Measurements from ENCODE around the gene APOBEC3F. TPM values are rescaled to one million over a fixed set of nuclear protein-coding genes. Genes with fewer than 3 reads are reported as not detected.
"Not testable (repeated sequence)": the region's sequence is repeated elsewhere in the genome, so short reads cannot be mapped to it uniquely, and the experiment has no call there.

APOBEC3F gene
- total and polyA plus RNA-seq, 12 donors, result 1.3 to 11.6 (median 5.1) TPM

GRCh38 chr22:39013942-39014722, 26.5 kb upstream of the APOBEC3F start, which contains the start of gene APOBEC3C:
Gene APOBEC3C (plus strand): TSS chr22:39014257. CDS start chr22:39014363, 106 bp downstream.
- 5% methylated on average over 18 of the region's 18 CpGs for WGBS, 2 donors

GRCh38 chr22:39014723-39015121, 25.9 kb upstream of the APOBEC3F start:
- peak overlapping the region; percentile 41 to 72 (median 61) for H3K4me3 ChIP-seq
- peaks cover 0 to 27% (median 15%) of the 10 kb centered on the region in 9 donors for H3K4me1 ChIP-seq
- ATAC-seq, result peak in 2 of 8 donors; percentile 7 to 11
- H3K27ac ChIP-seq, result peak overlapping the region; percentile 58 to 95 (median 82)
- not testable (repeated sequence) for DNase-seq, H3K27me3 ChIP-seq, H3K9me3 ChIP-seq
- WGBS, 2 donors, result 52 to 61% methylated on average over 6 of the region's 6 CpGs
- peaks cover 0 to 11% (median 0%) of the 10 kb centered on the region in 9 donors for H3K36me3 ChIP-seq
- intact Hi-C loops (cut with DNase I), result loop anchor here in 1 of 10 donors (10.0 kb wide), 1 partner anchor 100 kb away; no protein-coding TSS in a partner anchor

More at GRCh38 chr22:39013942-39014722, 26.5 kb upstream of the APOBEC3F start, which contains the start of gene APOBEC3C:
- H3K27ac ChIP-seq, result peak within 1 kb of the TSS; percentile 58 to 95 (median 82)
- peak within 1 kb of the TSS; percentile 41 to 72 (median 61) for H3K4me3 ChIP-seq
- H3K4me1 ChIP-seq, result peaks cover 0 to 27% (median 14%) of the 10 kb centered on the region in 9 donors
- H3K27me3 ChIP-seq, result no peaks in the 10 kb centered on the region
- intact Hi-C loops (cut with DNase I), result loop anchor here in 1 of 10 donors (10.0 kb wide), 1 partner anchor 101 kb away; no protein-coding TSS in a partner anchor
- DNase-seq (peak; percentile 65 to 79), ATAC-seq (peak; percentile 91 to 97 (median 96))
- TF ChIP-seq, protein P1, sequence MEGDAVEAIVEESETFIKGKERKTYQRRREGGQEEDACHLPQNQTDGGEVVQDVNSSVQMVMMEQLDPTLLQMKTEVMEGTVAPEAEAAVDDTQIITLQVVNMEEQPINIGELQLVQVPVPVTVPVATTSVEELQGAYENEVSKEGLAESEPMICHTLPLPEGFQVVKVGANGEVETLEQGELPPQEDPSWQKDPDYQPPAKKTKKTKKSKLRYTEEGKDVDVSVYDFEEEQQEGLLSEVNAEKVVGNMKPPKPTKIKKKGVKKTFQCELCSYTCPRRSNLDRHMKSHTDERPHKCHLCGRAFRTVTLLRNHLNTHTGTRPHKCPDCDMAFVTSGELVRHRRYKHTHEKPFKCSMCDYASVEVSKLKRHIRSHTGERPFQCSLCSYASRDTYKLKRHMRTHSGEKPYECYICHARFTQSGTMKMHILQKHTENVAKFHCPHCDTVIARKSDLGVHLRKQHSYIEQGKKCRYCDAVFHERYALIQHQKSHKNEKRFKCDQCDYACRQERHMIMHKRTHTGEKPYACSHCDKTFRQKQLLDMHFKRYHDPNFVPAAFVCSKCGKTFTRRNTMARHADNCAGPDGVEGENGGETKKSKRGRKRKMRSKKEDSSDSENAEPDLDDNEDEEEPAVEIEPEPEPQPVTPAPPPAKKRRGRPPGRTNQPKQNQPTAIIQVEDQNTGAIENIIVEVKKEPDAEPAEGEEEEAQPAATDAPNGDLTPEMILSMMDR (IDR thresholded peaks at IDR 0.05), result no peak
- peaks cover 0 to 11% (median 0%) of the 10 kb centered on the region in 9 donors for H3K36me3 ChIP-seq
- no peaks in the 10 kb centered on the region for H3K9me3 ChIP-seq

DNA sequence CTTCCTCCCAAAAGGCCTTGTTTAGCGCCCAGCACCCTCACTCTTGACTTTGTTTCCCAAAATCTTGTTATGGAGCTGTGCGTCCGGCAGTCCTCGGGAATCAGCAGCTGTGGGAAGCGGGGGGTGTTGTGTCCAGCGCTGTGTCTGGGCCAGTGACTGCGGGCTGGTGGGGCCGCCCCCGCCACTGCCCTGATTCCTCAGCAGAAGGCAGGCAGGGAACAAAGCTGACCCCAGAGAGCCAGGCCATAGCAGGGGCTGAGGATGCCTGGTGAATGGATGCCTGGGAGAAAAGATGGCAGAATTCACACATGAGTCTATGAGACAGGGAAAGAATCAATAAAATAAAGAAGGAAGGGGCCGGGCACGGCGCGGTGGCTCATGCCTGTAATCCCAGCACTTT, 24.1 kb upstream of the APOBEC3F start:
- H3K27ac ChIP-seq, result no peak overlapping the region
- H3K27me3 ChIP-seq, result no peaks in the 10 kb centered on the region
- TF ChIP-seq, protein P1 (IDR thresholded peaks at IDR 0.05), result no peak
- H3K36me3 ChIP-seq, result peaks cover 0 to 11% (median 0%) of the 10 kb centered on the region in 9 donors
- H3K4me3 ChIP-seq, result no peak overlapping the region
- intact Hi-C loops (cut with DNase I), result loop anchor here in 1 of 10 donors (10.0 kb wide), 1 partner anchor 98 kb away; no protein-coding TSS in a partner anchor
- DNase-seq, result no peak
- peaks cover 0 to 37% (median 28%) of the 10 kb centered on the region in 9 donors for H3K4me1 ChIP-seq
- ATAC-seq, result no peak
- WGBS, 2 donors, result 98% methylated on average over 13 of the region's 13 CpGs
- H3K9me3 ChIP-seq, result no peaks in the 10 kb centered on the region

DNA sequence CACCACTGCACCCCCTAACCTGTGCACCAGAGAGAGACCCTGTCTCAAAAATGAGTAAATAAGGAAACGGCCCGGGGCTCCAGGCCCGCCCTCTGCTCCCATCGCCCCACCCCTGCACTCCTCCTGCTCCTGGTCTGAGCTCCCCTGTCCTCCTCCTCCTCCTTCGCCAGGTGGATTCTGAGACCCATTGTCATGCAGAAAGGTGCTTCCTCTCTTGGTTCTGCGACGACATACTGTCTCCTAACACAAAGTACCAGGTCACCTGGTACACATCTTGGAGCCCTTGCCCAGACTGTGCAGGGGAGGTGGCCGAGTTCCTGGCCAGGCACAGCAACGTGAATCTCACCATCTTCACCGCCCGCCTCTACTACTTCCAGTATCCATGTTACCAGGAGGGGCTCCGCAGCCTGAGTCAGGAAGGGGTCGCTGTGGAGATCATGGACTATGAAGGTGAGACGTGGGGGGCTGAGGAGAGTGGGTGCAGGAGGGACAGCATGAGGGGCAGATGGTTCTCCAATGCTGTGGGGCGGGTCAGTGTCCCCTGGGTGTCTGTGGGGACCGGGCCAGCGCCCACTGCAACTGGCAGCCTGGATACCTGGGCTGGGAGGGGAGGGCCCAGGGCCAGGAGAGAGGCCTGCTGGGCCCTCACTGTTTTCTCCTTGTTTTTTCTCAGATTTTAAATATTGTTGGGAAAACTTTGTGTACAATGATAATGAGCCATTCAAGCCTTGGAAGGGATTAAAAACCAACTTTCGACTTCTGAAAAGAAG, 22.9 kb upstream of the APOBEC3F start:
- Histone ChIP-seq H3K9me3 (no peaks in the 10 kb centered on the region), H3K36me3 (peaks cover 0 to 11% (median 0%) of the 10 kb centered on the region in 9 donors), H3K4me3 (no peak overlapping the region), H3K27me3 (no peaks in the 10 kb centered on the region), H3K27ac (no peak overlapping the region), H3K4me1 (peaks cover 0 to 43% (median 34%) of the 10 kb centered on the region in 9 donors)
- DNase-seq (no peak), ATAC-seq (no peak)
- 84 to 86% methylated on average over 18 of the region's 18 CpGs for WGBS, 2 donors
- intact Hi-C loops (cut with DNase I), result loop anchor here in 2 of 10 donors (2.0 to 10.0 kb wide), 2 partner anchors 55 to 97 kb away; no protein-coding TSS in a partner anchor
- TF ChIP-seq, protein P1 (IDR thresholded peaks at IDR 0.05), result no peak

DNA sequence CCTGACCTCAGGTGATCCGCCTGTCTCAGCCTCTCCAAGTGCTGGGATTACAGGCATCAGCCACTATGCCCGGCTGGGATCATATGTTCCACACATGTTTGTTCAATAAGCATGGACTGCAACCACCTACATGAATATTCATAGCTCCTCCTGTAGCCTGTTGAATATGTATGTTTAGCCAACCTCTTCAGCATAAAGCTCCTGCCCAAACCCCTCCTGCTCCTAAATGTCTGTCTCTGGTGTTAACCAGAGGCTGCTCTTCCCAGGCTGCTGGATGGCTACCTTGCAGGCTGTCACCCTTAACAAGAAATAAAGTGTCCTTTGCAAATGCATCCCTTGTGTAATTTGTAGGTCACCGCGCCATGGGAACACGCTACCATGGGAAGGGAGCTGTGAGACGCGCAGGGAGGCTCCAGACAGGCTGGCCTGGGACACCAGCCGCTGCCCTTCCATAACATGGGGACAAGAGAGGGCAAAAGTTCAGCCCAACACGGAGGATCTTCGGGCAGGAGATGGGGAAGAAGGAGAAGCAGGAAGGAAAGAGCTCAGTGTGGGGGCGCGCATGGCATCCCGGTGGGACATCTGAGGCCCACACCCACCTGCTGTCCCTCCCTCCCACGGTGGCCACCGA, 20.5 kb upstream of the APOBEC3F start:
- H3K9me3 ChIP-seq; DNase-seq; intact Hi-C loops (cut with DNase I); H3K27me3 ChIP-seq: not testable (repeated sequence)
- peak in 6 of 8 donors; percentile 2 to 21 (median 8) for ATAC-seq
- peaks cover 0 to 31% (median 0%) of the 10 kb centered on the region in 9 donors for H3K36me3 ChIP-seq
- H3K4me1 ChIP-seq, result peaks cover 0 to 27% (median 22%) of the 10 kb centered on the region in 9 donors
- peak overlapping the region in 8 of 10 donors; percentile 42 to 63 (median 57) for H3K4me3 ChIP-seq
- peak overlapping the region in 9 of 10 donors; percentile 35 to 87 (median 63) for H3K27ac ChIP-seq
- WGBS, 2 donors, result 41 to 45% methylated on average over 12 to 15 of the region's 15 CpGs

All from heart right ventricle (tissue), 16 donors.